Keratinocyte (primary cell): ENCODE measurements around the gene GPR107.

ENCODE experiments used
- CTCF ChIP-seq, 3 experiments: IDR thresholded peaks in 1 of 3; conservative IDR thresholded peaks in 1 of 3; optimal IDR thresholded peaks in 1 of 3; 2 replicates in 2 of 3; 3 replicates in 1 of 3; pipeline versions ENCODE3 to v1.5.1; 2011; ENCODE audit warnings: low read length in 3 of 3, mild to moderate bottlenecking in 3 of 3, moderate library complexity in 2 of 3, control low read depth in 1 of 3, inconsistent platforms in 1 of 3; ENCODE audit not compliant: insufficient read depth in 2 of 3; ENCODE audit errors: extremely low read depth in 1 of 3
- EZH2 ChIP-seq: IDR thresholded peaks from one replicate; pipeline ENCODE4 v1.6.1; 2012; ENCODE audit warnings: inconsistent platforms, mild to moderate bottlenecking, low read length, moderate library complexity

- no peak for TF ChIP-seq EZH2
- peak in 1 of 3 experiments; percentile 20 for TF ChIP-seq CTCF (optimal IDR thresholded peaks at IDR 0.05 in 1 of 3, IDR thresholded peaks at IDR 0.05 in 1 of 3, conservative IDR thresholded peaks at IDR 0.05 in 1 of 3; ENCODE audit: extremely low read depth in 1 of 3, insufficient read depth in 2 of 3, low read length in 3 of 3)
Measured at GRCh38 chr9:130042885-130043653, 10.6 kb upstream of the GPR107 start, which contains the start of gene FNBP1.
